ENCODE results near the gene ENOX1.

Gene ENOX1

DNA sequence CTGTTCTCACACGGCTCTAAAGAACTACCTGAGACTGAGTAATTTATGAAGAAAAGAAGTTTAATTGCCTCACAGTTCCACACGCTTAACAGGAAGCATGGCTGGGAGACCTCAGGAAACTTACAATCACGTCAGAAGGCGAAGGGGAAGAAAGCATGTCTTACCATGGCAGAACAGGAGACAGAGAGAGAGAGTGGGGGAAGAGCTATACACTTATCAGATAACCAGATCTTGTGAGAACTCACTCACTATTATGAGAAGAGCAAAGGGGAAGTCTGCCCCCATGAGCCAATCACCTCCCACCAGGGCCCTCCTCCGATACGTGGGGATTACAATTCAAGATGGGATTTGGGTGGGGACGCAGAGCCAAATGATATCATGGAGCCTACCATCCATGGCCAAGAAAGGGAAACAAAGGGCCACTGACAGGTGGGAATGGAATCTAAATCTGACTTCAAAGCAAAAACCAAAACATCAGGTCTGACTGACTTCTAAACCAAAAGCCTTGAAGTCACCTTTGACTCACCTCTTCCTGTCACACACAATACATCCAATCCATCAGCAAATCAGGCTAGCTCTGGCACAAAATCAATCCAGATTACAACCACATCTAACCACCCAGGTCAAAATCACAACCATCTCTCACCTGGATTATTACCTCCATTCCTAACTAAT lies 189.7 kb downstream of the ENOX1 start:
- no peak for DNase-seq (ENCODE audit: low read depth)
- no peak overlapping the region for H3K4me3 ChIP-seq (ENCODE audit: low read length)
- TF ChIP-seq, protein P1, sequence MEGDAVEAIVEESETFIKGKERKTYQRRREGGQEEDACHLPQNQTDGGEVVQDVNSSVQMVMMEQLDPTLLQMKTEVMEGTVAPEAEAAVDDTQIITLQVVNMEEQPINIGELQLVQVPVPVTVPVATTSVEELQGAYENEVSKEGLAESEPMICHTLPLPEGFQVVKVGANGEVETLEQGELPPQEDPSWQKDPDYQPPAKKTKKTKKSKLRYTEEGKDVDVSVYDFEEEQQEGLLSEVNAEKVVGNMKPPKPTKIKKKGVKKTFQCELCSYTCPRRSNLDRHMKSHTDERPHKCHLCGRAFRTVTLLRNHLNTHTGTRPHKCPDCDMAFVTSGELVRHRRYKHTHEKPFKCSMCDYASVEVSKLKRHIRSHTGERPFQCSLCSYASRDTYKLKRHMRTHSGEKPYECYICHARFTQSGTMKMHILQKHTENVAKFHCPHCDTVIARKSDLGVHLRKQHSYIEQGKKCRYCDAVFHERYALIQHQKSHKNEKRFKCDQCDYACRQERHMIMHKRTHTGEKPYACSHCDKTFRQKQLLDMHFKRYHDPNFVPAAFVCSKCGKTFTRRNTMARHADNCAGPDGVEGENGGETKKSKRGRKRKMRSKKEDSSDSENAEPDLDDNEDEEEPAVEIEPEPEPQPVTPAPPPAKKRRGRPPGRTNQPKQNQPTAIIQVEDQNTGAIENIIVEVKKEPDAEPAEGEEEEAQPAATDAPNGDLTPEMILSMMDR (conservative IDR thresholded peaks at IDR 0.05; ENCODE audit: low read length): no peak

DNA sequence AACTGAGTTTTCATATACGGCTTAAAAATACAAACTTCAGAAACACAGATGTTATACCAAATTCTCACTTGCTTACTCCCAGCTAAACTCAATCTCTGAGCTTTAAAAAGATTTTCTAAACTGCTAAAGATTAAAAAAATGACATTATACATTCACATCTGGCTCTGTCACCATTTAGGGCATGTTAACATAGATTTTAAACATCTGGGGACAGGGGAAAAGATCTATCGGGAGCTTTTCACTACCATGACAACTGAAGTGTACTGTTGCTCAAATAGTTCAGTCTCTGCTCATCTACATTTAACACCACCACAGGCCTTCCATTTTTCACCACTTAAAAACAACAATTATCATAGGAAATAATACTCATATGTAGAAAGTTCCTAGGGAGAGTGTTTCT lies 190.8 kb downstream of the ENOX1 start:
- no peak overlapping the region for H3K4me3 ChIP-seq (ENCODE audit: low read length)
- TF ChIP-seq, protein P1 (conservative IDR thresholded peaks at IDR 0.05; ENCODE audit: low read length): no peak
- no peak for DNase-seq (ENCODE audit: low read depth)

DNA sequence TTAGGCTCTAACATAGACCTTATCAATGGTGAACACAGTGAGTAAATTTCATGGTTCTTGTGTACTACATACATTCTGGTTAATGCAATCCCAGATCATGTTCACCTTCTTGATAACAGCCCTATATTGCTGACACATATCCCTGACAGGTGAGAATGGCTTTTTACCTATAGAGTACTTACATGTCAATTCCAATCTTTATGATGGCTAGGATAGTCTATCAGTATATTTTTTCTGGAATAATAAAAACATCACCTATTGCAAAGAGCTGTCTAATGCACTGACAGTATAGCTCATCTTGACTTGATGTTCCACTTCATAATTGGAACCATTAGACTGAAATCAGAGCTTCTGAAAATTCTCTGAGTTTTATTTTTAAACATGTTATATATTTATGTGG lies 199.4 kb downstream of the ENOX1 start:
- no peak for DNase-seq (ENCODE audit: low read depth)
- no peak overlapping the region for H3K4me3 ChIP-seq (ENCODE audit: low read length)
- TF ChIP-seq, protein P1 (conservative IDR thresholded peaks at IDR 0.05; ENCODE audit: low read length): no peak

DNA sequence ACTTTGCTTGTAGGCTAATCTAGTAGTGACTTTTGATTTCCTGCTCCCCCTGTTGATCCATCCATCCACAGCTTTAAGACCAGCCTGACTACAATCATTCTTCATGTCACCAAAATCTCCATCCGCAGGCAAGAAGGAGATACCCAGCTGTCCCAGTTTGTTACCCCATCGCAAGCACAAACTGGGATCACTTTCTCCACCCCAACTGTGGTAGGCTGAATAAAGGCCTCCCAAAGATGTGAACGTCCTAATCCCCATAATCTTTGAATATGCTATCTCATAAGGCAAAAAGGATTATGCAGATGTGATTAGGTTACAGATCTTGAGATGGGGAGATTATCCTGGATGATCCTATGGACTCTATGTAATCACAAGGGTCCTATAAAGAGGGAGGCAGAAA lies 202.0 kb downstream of the ENOX1 start:
- no peak for DNase-seq (ENCODE audit: low read depth)
- H3K4me3 ChIP-seq (ENCODE audit: low read length): no peak overlapping the region
- TF ChIP-seq, protein P1 (conservative IDR thresholded peaks at IDR 0.05; ENCODE audit: low read length): no peak

DNA sequence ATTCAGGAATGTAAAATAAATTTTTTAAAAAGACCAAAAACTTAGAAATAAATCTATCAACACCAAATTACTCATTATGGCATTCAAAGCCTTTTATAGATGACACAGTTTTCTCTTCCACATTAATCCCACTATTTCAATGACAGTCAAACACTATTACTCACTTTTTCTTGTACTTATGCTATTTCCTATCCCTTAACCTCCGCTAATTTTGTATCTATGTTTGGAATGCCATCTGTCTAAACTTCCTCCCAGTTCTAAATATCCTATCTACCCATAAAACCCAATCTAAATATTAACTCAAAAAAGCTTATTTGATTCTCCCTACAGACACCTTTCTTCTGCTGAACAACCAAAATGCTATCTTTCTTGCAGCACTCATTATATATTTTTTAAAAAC lies 203.5 kb downstream of the ENOX1 start:
- TF ChIP-seq, protein P1 (conservative IDR thresholded peaks at IDR 0.05; ENCODE audit: low read length): no peak

DNA sequence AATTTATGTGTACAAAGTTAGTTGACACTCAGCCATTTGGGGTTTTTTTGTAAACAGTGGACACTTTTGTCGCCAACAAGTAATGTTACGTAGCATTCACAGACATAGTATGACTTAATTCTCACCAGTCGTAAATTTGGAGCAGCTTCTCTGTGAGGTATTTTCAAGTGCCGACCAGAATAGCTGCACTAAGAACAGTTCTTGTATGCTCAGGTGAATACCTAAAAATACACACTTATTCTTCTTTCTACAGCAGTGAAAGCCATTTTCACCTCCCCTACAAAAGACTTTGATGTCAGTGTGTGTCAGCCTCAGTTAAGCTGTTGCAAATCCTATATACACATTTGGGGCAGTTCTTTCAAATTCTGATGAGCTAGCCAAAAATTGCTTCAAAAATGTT lies 206.5 kb downstream of the ENOX1 start:
- no peak for DNase-seq (ENCODE audit: low read depth)
- TF ChIP-seq, protein P1 (conservative IDR thresholded peaks at IDR 0.05; ENCODE audit: low read length): no peak
- no peak overlapping the region for H3K4me3 ChIP-seq (ENCODE audit: low read length)

More for the DNA sequence above, 203.5 kb downstream of the ENOX1 start:
- H3K4me3 ChIP-seq (ENCODE audit: low read length): no peak overlapping the region
- peak; percentile 22 for DNase-seq (ENCODE audit: low read depth)

DNA sequence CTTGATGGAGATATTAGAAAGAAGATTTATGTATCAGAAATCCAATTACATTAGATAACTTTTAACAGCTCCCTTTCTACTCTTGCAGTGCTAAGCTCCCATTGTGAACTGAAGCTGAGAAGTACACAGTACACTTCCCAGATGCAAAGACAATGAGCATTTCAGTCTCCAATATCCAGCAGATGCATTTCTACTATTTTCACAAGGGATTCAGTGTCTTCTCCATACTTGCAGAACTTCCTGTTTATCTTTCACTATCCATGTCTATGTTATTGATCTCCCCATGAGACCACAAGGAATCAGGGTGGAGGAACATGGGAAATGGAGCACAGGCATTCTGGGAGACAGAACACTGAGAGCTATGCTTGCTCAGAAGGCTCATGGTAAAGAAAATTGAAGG lies 207.5 kb downstream of the ENOX1 start:
- TF ChIP-seq, protein P1 (conservative IDR thresholded peaks at IDR 0.05; ENCODE audit: low read length): no peak
- no peak overlapping the region for H3K4me3 ChIP-seq (ENCODE audit: low read length)
- DNase-seq (ENCODE audit: low read depth): no peak
